H1 (cell line): Measurements from ENCODE around the gene PDE4B. TPM values are rescaled to one million over a fixed set of nuclear protein-coding genes. Genes with fewer than 3 reads are reported as not detected.

Experiments
- CTCF ChIA-PET: fragments of 300-600 bp; sonication (Branson Sonifier 250); formaldehyde crosslinking; loops from one replicate; lab custom pipeline; 2021; ENCODE audit not compliant: partially characterized antibody; lab: Charles Lee
- POLR2A ChIA-PET: fragments of 300-600 bp; sonication (Branson Sonifier 250); formaldehyde crosslinking; loops from one replicate; lab custom pipeline; 2021; ENCODE audit warnings: inconsistent platforms; ENCODE audit not compliant: partially characterized antibody; lab: Charles Lee
- DNase-seq, 2 experiments: peaks; one replicate each; pipeline versions ENCODE4 v3.0.0 to v3.0.0-alpha.2; 2010 to 2022; ENCODE audit warnings: low spot score in 2 of 2, low read depth in 1 of 2, mixed read lengths in 1 of 2
- FAIRE-seq: peaks from 2 replicates; lab custom pipeline; 2011; peaks lifted over from hg19 to GRCh38; lab: Jason Lieb, UNC
- H2AFZ ChIP-seq: 2 replicates; pipeline ENCODE4 v1.8.1; 2012; ENCODE audit warnings: low read length, inconsistent platforms
- H2AK5ac ChIP-seq: 2 replicates; pipeline ENCODE4 v1.6.1; 2013; ENCODE audit warnings: low read depth, low read length
- H2BK120ac ChIP-seq: replicated peaks from 2 replicates; pipeline ENCODE3; 2013; ENCODE audit warnings: low read depth, low read length, inconsistent platforms
- H2BK12ac ChIP-seq: 2 replicates; pipeline ENCODE4 v1.6.1; 2013; ENCODE audit warnings: low read depth, low read length
- H2BK15ac ChIP-seq: 2 replicates; pipeline ENCODE4 v1.6.1; 2013; ENCODE audit warnings: low read length
- H2BK20ac ChIP-seq: 2 replicates; pipeline ENCODE4 v1.6.1; 2013; ENCODE audit warnings: low read length
- H2BK5ac ChIP-seq: 2 replicates; pipeline ENCODE4 v1.6.1; 2013; ENCODE audit warnings: low read depth, low read length
- H3K14ac ChIP-seq: 2 replicates; pipeline ENCODE4 v1.6.1; 2013; ENCODE audit warnings: inconsistent platforms; ENCODE audit not compliant: insufficient read length
- H3K18ac ChIP-seq: 2 replicates; pipeline ENCODE4 v1.6.1; 2013; ENCODE audit warnings: low read length; ENCODE audit errors: extremely low read depth
- H3K23ac ChIP-seq: 2 replicates; pipeline ENCODE4 v1.6.1; 2013; ENCODE audit warnings: inconsistent platforms; ENCODE audit not compliant: insufficient read length
- H3K23me2 ChIP-seq: 2 replicates; pipeline ENCODE4 v1.6.1; 2013; ENCODE audit warnings: low read depth, low read length
- H3K27ac ChIP-seq: 2 replicates; pipeline ENCODE4 v1.6.1; 2011; ENCODE audit warnings: low read depth, low read length, inconsistent platforms
- H3K27me3 ChIP-seq, 4 experiments: replicated peaks in 1 of 4; 1 replicate in 1 of 4; 2 replicates in 3 of 4; pipeline versions ENCODE4 v1.6.1 to v1.8.1; 2011 to 2013; ENCODE audit warnings: low read length in 3 of 4, mild to moderate bottlenecking in 3 of 4, inconsistent platforms in 2 of 4, mixed read lengths in 2 of 4, moderate library complexity in 1 of 4; ENCODE audit not compliant: control insufficient read depth in 3 of 4, insufficient read depth in 3 of 4; ENCODE audit errors: extremely low read depth in 1 of 4
- H3K36me3 ChIP-seq, 4 experiments: 2 replicates each; pipeline versions ENCODE4 v1.6.1 to v1.8.1; 2011 to 2013; ENCODE audit warnings: mild to moderate bottlenecking in 4 of 4, low read length in 3 of 4, moderate library complexity in 2 of 4, control low read depth in 1 of 4, inconsistent platforms in 1 of 4; ENCODE audit not compliant: insufficient read depth in 4 of 4, control insufficient read depth in 2 of 4
- H3K4ac ChIP-seq: replicated peaks from 2 replicates; pipeline ENCODE3; 2013; ENCODE audit warnings: low read length, low read depth, mixed read lengths, inconsistent platforms; ENCODE audit not compliant: insufficient read length
- H3K4me1 ChIP-seq, 4 experiments: replicated peaks in 1 of 4; 1 replicate in 1 of 4; 2 replicates in 3 of 4; pipeline versions ENCODE4 v1.6.1 to v1.8.1; 2011 to 2013; ENCODE audit warnings: low read length in 3 of 4, inconsistent platforms in 2 of 4, mixed read lengths in 1 of 4; ENCODE audit not compliant: insufficient read depth in 4 of 4, control insufficient read depth in 3 of 4
- H3K4me2 ChIP-seq, 2 experiments: 2 replicates each; pipeline versions ENCODE4 v1.6.1 to v1.8.1; 2011 to 2013; ENCODE audit warnings: low read depth in 2 of 2, low read length in 2 of 2, control low read depth in 1 of 2, inconsistent platforms in 1 of 2, mild to moderate bottlenecking in 1 of 2; ENCODE audit not compliant: insufficient read depth in 1 of 2
- H3K4me3 ChIP-seq, 4 experiments: fragments of 200-600, 300-600 bp in 1 of 4; sonication (generic), shearing (Covaris generic), sonication (Bioruptor Twin) in 1 of 4; 2 replicates each; pipeline versions ENCODE4 v1.5.1 to v1.8.1; 2011 to 2016; ENCODE audit warnings: low read length in 4 of 4, low read depth in 3 of 4, control low read depth in 2 of 4, inconsistent platforms in 2 of 4, mild to moderate bottlenecking in 2 of 4, mixed read lengths in 1 of 4, moderate library complexity in 1 of 4; ENCODE audit not compliant: insufficient read depth in 2 of 4; ENCODE audit errors: extremely low read depth in 1 of 4
- H3K56ac ChIP-seq: replicated peaks from 2 replicates; pipeline ENCODE3; 2013; ENCODE audit warnings: low read depth, mild to moderate bottlenecking, mixed read lengths, low read length, inconsistent platforms; ENCODE audit not compliant: insufficient read length
- H3K79me1 ChIP-seq: 2 replicates; pipeline ENCODE4 v1.6.1; 2013; ENCODE audit warnings: low read depth, low read length, control low read depth
- H3K79me2 ChIP-seq, 2 experiments: 2 replicates each; pipeline versions ENCODE4 v1.6.1 to v1.8.1; 2012 to 2013; ENCODE audit warnings: low read length in 2 of 2, mild to moderate bottlenecking in 2 of 2, inconsistent platforms in 1 of 2; ENCODE audit not compliant: insufficient read depth in 2 of 2, control insufficient read depth in 1 of 2
- H3K9ac ChIP-seq, 4 experiments: replicated peaks in 1 of 4; 1 replicate in 1 of 4; 2 replicates in 3 of 4; pipeline versions ENCODE4 v1.6.1 to v1.8.1; 2011 to 2013; ENCODE audit warnings: low read depth in 3 of 4, low read length in 3 of 4, control low read depth in 2 of 4, mild to moderate bottlenecking in 2 of 4, moderate library complexity in 2 of 4, inconsistent platforms in 1 of 4; ENCODE audit errors: extremely low read depth in 1 of 4
- H3K9me3 ChIP-seq, 2 experiments: 2 replicates each; pipeline versions ENCODE4 v1.6.1 to v1.8.1; 2012 to 2013; ENCODE audit warnings: mild to moderate bottlenecking in 2 of 2, moderate library complexity in 2 of 2, control low read depth in 1 of 2, inconsistent platforms in 1 of 2, low read depth in 1 of 2, low read length in 1 of 2, mixed read lengths in 1 of 2; ENCODE audit not compliant: insufficient read depth in 2 of 2
- H4K20me1 ChIP-seq, 2 experiments: replicated peaks in 1 of 2; 2 replicates each; pipeline versions ENCODE3 to v1.8.1; 2011 to 2013; ENCODE audit warnings: inconsistent platforms in 2 of 2, low read length in 2 of 2, mild to moderate bottlenecking in 1 of 2; ENCODE audit not compliant: insufficient read depth in 2 of 2, control insufficient read depth in 1 of 2
- H4K5ac ChIP-seq: 2 replicates; pipeline ENCODE4 v1.6.1; 2013; ENCODE audit warnings: low read length, low read depth, mixed read lengths, inconsistent platforms; ENCODE audit not compliant: insufficient read length
- H4K8ac ChIP-seq: 2 replicates; pipeline ENCODE4 v1.8.0; 2013; ENCODE audit warnings: mild to moderate bottlenecking, moderate library complexity, low read length, inconsistent platforms; ENCODE audit not compliant: insufficient read depth; ENCODE audit errors: extremely low read depth
- H4K91ac ChIP-seq: replicated peaks from 2 replicates; pipeline ENCODE3; 2013; ENCODE audit warnings: low read length, mixed read lengths, inconsistent platforms; ENCODE audit not compliant: insufficient read length
- HDAC2 ChIP-seq, 2 experiments: fragments of 300-600 bp in 1 of 2; sonication (generic) in 1 of 2; IDR thresholded peaks; 2 replicates each; pipeline ENCODE4 v1.6.1; 2011 to 2012; ENCODE audit warnings: low read depth in 2 of 2, low read length in 2 of 2, mild to moderate bottlenecking in 2 of 2, moderate library complexity in 2 of 2, borderline replicate concordance in 1 of 2, inconsistent platforms in 1 of 2
- JUND ChIP-seq: IDR thresholded peaks from 2 replicates; pipeline ENCODE4 v1.6.1; 2011; ENCODE audit warnings: mild to moderate bottlenecking, improper control_type of control experiment, low read length
- SIN3A ChIP-seq, 2 experiments: IDR thresholded peaks in 1 of 2; conservative IDR thresholded peaks in 1 of 2; 2 replicates each; pipeline ENCODE4 v1.6.1; 2011 to 2012; ENCODE audit warnings: low read length in 2 of 2, improper control_type of control experiment in 1 of 2, low read depth in 1 of 2, mild to moderate bottlenecking in 1 of 2
- WGBS, 2 experiments: shearing (Covaris generic) in 1 of 2; methylation state at CpG; one replicate each; pipeline versions ENCODE4 v1.1.6 to v1.1.7; 2013 to 2015; ENCODE audit warnings: low lambda C conversion rate in 2 of 2, mixed read lengths in 2 of 2, inconsistent platforms in 1 of 2, low coverage in 1 of 2, missing lambda C conversion rate in 1 of 2; ENCODE audit not compliant: insufficient replicate concordance in 2 of 2, insufficient coverage in 1 of 2, insufficient read length in 1 of 2; ENCODE audit errors: extremely low coverage in 1 of 2, missing lambda C conversion rate in 1 of 2; 5-methylcytosine and 5-hydroxymethylcytosine counted together
- polyA plus RNA-seq, 7 experiments: library from polyadenylated mRNA; depleted of rRNA in 3 of 7; stranded (reverse) in 5 of 7; unstranded in 2 of 7; fragments of >200 nt in 5 of 7; fragments of 200-250 nt in 2 of 7; gene quantifications; 1 replicate in 5 of 7; 2 replicates in 1 of 7; 4 replicates in 1 of 7; pipeline versions ENCODE4 v1.2.1 to v1.2.3, GENCODE V29; 2011 to 2013; ENCODE audit warnings: missing spikeins in 2 of 7, mixed read lengths in 2 of 7
- total RNA-seq: library from RNA; stranded (reverse); fragmentation: NEBNext Ultra II Directional; extraction: Animal tissue kit (Norgen Biotek cat#: 25700); gene quantifications from 2 replicates; pipeline ENCODE4 v1.2.1, GENCODE V29; 2021
- TF ChIP-seq, protein P1 (sequence below), 3 experiments: IDR thresholded peaks; 1 replicate in 2 of 3; 2 replicates in 1 of 3; pipeline versions ENCODE4 v1.5.1 to v1.6.1; 2011; ENCODE audit warnings: low read length in 3 of 3, mild to moderate bottlenecking in 3 of 3, inconsistent platforms in 2 of 3, low read depth in 1 of 3, moderate library complexity in 1 of 3; ENCODE audit not compliant: insufficient read depth in 1 of 3; ENCODE audit errors: control extremely low read depth in 1 of 3

Gene PDE4B
- total and polyA plus RNA-seq, 2 of the 8 experiments (the other 6 are each of a cell fraction or from before 2014, with no cell fraction given) = 5.0 to 15.1 TPM

DNA sequence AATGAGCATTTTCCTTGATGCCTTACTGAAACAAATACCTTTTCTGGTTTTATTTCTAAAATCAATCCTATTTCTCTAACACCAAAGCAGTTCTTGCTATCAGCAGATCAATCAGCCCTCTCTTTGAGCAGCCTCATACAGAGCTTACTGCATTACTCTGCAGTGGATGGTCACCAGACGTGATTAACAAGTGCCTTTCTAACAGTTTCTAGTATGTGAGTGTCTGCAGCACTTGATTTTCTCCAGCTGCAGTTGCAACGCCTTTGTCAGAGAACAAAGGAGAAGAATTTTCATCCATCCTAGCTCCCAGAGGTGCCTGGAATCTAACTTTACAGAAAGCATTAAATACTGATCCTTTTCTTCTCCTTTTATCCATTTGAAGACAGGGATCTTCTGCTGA, 563.9 kb downstream of the PDE4B start:
- Histone ChIP-seq H2BK15ac (no peak overlapping the region), H3K18ac (no peak overlapping the region), H3K4me3 (no peak overlapping the region), H4K8ac (no peak overlapping the region), H3K9me3 (no peaks in the 10 kb centered on the region), H3K27me3 (no peaks in the 10 kb centered on the region), H2BK20ac (no peak overlapping the region), H2AFZ (no peak overlapping the region), H2BK5ac (0 out of 2 replicates have a peak overlapping the region, but pooled peaks have one; percentile 6), H3K56ac (no peak overlapping the region), H3K4me1 (peaks cover 5 to 19% (median 17%) of the 10 kb centered on the region in 4 experiments; a peak in 6 of 7 replicates), H3K36me3 (peaks cover 0 to 1% (median under 1%) of the 10 kb centered on the region in 4 experiments; a peak in 3 of 8 replicates), H2BK120ac (no peak overlapping the region), H3K79me2 (peaks cover 0 to 10% of the 10 kb centered on the region in 2 experiments; a peak in 1 of 4 replicates), H3K14ac (no peak overlapping the region), H3K23ac (no peak overlapping the region), H3K4me2 (peak overlapping the region; percentile 1 to 44; a peak in 1 of 4 replicates), H4K91ac (no peak overlapping the region), H2BK12ac (no peak overlapping the region), H3K23me2 (no peaks in the 10 kb centered on the region), H3K27ac (no peak overlapping the region), H3K9ac (no peak overlapping the region), H4K5ac (no peak overlapping the region), H2AK5ac (no peak overlapping the region), H4K20me1 (no peaks in the 10 kb centered on the region), H3K4ac (no peak overlapping the region), H3K79me1 (no peaks in the 10 kb centered on the region)
- ChIA-PET CTCF (interaction anchor here (1.2 to 2.3 kb wide), 3 partner anchors 11 to 148 kb away, joined by 3 to 7 read pairs (median 4); no protein-coding TSS in a partner anchor), POLR2A (no interaction called here)
- FAIRE-seq (peak; percentile 19), DNase-seq (no peak)
- TF ChIP-seq, protein P1, sequence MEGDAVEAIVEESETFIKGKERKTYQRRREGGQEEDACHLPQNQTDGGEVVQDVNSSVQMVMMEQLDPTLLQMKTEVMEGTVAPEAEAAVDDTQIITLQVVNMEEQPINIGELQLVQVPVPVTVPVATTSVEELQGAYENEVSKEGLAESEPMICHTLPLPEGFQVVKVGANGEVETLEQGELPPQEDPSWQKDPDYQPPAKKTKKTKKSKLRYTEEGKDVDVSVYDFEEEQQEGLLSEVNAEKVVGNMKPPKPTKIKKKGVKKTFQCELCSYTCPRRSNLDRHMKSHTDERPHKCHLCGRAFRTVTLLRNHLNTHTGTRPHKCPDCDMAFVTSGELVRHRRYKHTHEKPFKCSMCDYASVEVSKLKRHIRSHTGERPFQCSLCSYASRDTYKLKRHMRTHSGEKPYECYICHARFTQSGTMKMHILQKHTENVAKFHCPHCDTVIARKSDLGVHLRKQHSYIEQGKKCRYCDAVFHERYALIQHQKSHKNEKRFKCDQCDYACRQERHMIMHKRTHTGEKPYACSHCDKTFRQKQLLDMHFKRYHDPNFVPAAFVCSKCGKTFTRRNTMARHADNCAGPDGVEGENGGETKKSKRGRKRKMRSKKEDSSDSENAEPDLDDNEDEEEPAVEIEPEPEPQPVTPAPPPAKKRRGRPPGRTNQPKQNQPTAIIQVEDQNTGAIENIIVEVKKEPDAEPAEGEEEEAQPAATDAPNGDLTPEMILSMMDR (IDR thresholded peaks at IDR 0.05; ENCODE audit: control extremely low read depth in 1 of 3, insufficient read depth in 1 of 3, low read depth in 1 of 3, low read length in 3 of 3) = no peak
- TF ChIP-seq HDAC2 (IDR thresholded peaks at IDR 0.05; ENCODE audit: borderline replicate concordance in 1 of 2, low read depth in 2 of 2, low read length in 2 of 2) (no peak), JUND (no peak), SIN3A (conservative IDR thresholded peaks at IDR 0.05 in 1 of 2, IDR thresholded peaks at IDR 0.05 in 1 of 2; ENCODE audit: low read depth in 1 of 2, low read length in 2 of 2) (no peak)
- WGBS, 2 experiments = 36% methylated on average over 2 of the region's 2 CpGs; no CpG with 5 or more reads in 1 of the 2 experiments
